Adipose tissue (tissue), 3 donors: Measurements from ENCODE around the gene CLEC16A. TPM values are rescaled to one million over a fixed set of nuclear protein-coding genes. Genes with fewer than 3 reads are reported as not detected.

Source experiments
- H3K27ac ChIP-seq: one replicate; pipeline ENCODE4 v1.5.1; 2013; ENCODE audit warnings: low read depth, low read length
- WGBS, 3 donors: extraction: QIAGEN DNeasy Blood & Tissue Kit; methylation state at CpG; one replicate each; pipeline ENCODE4 v1.1.7; 2013; 5-methylcytosine and 5-hydroxymethylcytosine counted together
- polyA plus RNA-seq, 3 donors: library from polyadenylated mRNA; stranded (reverse); fragments of 200-250 nt; gene quantifications; one replicate each; pipeline ENCODE4 v1.2.3, GENCODE V29; 2013
- donor health status: healthy with polysubstance abuse.
- donor health status: Bipolar disorder and iron deficiency.
- donor health status: healthy.

The CLEC16A gene
- polyA plus RNA-seq, 3 donors = 4.9 to 10.9 (median 7.9) TPM

GRCh38 chr16:11161439-11161838 is 217.1 kb downstream of the CLEC16A start:
- H3K27ac ChIP-seq = no peak overlapping the region
- WGBS, 3 donors = 90 to 92% (median 91%) methylated on average over 6 of the region's 6 CpGs

- no peak overlapping the region for H3K27ac ChIP-seq
- 59 to 76% (median 61%) methylated on average over 7 of the region's 7 CpGs for WGBS, 3 donors
Measured at GRCh38 chr16:11161974-11162373, 217.6 kb downstream of the CLEC16A start.

- no peak overlapping the region for H3K27ac ChIP-seq
- 64 to 94% (median 93%) methylated on average over 9 of the region's 9 CpGs for WGBS, 3 donors
Measured at GRCh38 chr16:11162586-11163268, 218.4 kb downstream of the CLEC16A start.

- WGBS, 3 donors = 90 to 92% (median 91%) methylated on average over 15 of the region's 15 CpGs
- no peak overlapping the region for H3K27ac ChIP-seq
Measured at GRCh38 chr16:11163761-11164261, 219.4 kb downstream of the CLEC16A start.

- WGBS, 3 donors = 88 to 96% (median 94%) methylated on average over 14 of the region's 14 CpGs
- H3K27ac ChIP-seq = no peak overlapping the region
Measured at GRCh38 chr16:11164482-11165270, 220.3 kb downstream of the CLEC16A start.

GRCh38 chr16:11165349-11165748 is 221.0 kb downstream of the CLEC16A start:
- H3K27ac ChIP-seq = no peak overlapping the region
- WGBS, 3 donors = 90 to 99% (median 98%) methylated on average over 4 of the region's 4 CpGs

GRCh38 chr16:11165894-11166665 is 221.7 kb downstream of the CLEC16A start:
- 93 to 98% (median 97%) methylated on average over 22 of the region's 22 CpGs for WGBS, 3 donors
- H3K27ac ChIP-seq = no peak overlapping the region

GRCh38 chr16:11167581-11167980 is 223.2 kb downstream of the CLEC16A start:
- WGBS, 3 donors = 91 to 99% (median 98%) methylated on average over 6 of the region's 6 CpGs
- H3K27ac ChIP-seq = no peak overlapping the region

- 78 to 88% (median 82%) methylated on average over 8 to 9 of the region's 9 CpGs for WGBS, 3 donors
- H3K27ac ChIP-seq = no peak overlapping the region
Measured at GRCh38 chr16:11168386-11169051, 224.2 kb downstream of the CLEC16A start.

GRCh38 chr16:11169641-11170040 is 225.3 kb downstream of the CLEC16A start:
- 87 to 97% (median 92%) methylated on average over 4 of the region's 4 CpGs for WGBS, 3 donors
- H3K27ac ChIP-seq = no peak overlapping the region

GRCh38 chr16:11170201-11170600 is 225.8 kb downstream of the CLEC16A start:
- no peak overlapping the region for H3K27ac ChIP-seq
- 92 to 93% (median 93%) methylated on average over 7 of the region's 7 CpGs for WGBS, 3 donors

- H3K27ac ChIP-seq = no peak overlapping the region
- WGBS, 3 donors = 88 to 94% (median 92%) methylated on average over 19 of the region's 19 CpGs
Measured at GRCh38 chr16:11170696-11171447, 226.5 kb downstream of the CLEC16A start.

- no peak overlapping the region for H3K27ac ChIP-seq
- 92 to 98% (median 94%) methylated on average over 4 of the region's 4 CpGs for WGBS, 3 donors
Measured at GRCh38 chr16:11171448-11171709, 227.0 kb downstream of the CLEC16A start.

GRCh38 chr16:11171757-11172299 is 227.5 kb downstream of the CLEC16A start:
- 83 to 99% (median 96%) methylated on average over 3 of the region's 3 CpGs for WGBS, 3 donors
- H3K27ac ChIP-seq = no peak overlapping the region

- H3K27ac ChIP-seq = no peak overlapping the region
- 93 to 97% (median 96%) methylated on average over 15 of the region's 15 CpGs for WGBS, 3 donors
Measured at GRCh38 chr16:11173426-11173825, 229.1 kb downstream of the CLEC16A start.

- 97 to 98% (median 97%) methylated on average over 26 of the region's 26 CpGs for WGBS, 3 donors
- H3K27ac ChIP-seq = no peak overlapping the region
Measured at GRCh38 chr16:11174141-11174540, 229.8 kb downstream of the CLEC16A start.

GRCh38 chr16:11175106-11175786 is 230.9 kb downstream of the CLEC16A start:
- no peak overlapping the region for H3K27ac ChIP-seq
- 78 to 86% (median 79%) methylated on average over 7 of the region's 7 CpGs for WGBS, 3 donors
